ENCODE results near the gene MYEOV. TPM values are rescaled to one million over a fixed set of nuclear protein-coding genes. Genes with fewer than 3 reads are reported as not detected.

Gene MYEOV
- total RNA-seq, 1 experiment from 2014 or later, result 101 TPM

GRCh38 chr11:69321877-69322361 is 28.0 kb downstream of the MYEOV start:
- peak; percentile 30 for DNase-seq (ENCODE audit: low read depth)
- in situ Hi-C loops (cut with HindIII; ENCODE audit: low pct_unique_long_range_greater_than_20kb, low sequenced_read_pairs), result no loop called here

- in situ Hi-C loops (cut with HindIII; ENCODE audit: low pct_unique_long_range_greater_than_20kb, low sequenced_read_pairs), result no loop called here
- DNase-seq (ENCODE audit: low read depth), result no peak
These were observed 31.5 kb downstream of the MYEOV start for GRCh38 chr11:69325446-69325845.

- in situ Hi-C loops (cut with HindIII; ENCODE audit: low pct_unique_long_range_greater_than_20kb, low sequenced_read_pairs), result no loop called here
- no peak for DNase-seq (ENCODE audit: low read depth)
These were observed 32.8 kb downstream of the MYEOV start for GRCh38 chr11:69326622-69327219.

- in situ Hi-C loops (cut with HindIII; ENCODE audit: low pct_unique_long_range_greater_than_20kb, low sequenced_read_pairs), result no loop called here
- no peak for DNase-seq (ENCODE audit: low read depth)
These were observed 33.8 kb downstream of the MYEOV start for GRCh38 chr11:69327741-69328191.

- in situ Hi-C loops (cut with HindIII; ENCODE audit: low pct_unique_long_range_greater_than_20kb, low sequenced_read_pairs), result no loop called here
- DNase-seq (ENCODE audit: low read depth), result no peak
These were observed 34.3 kb downstream of the MYEOV start for GRCh38 chr11:69328231-69328630.

GRCh38 chr11:69329581-69329980 is 35.6 kb downstream of the MYEOV start:
- in situ Hi-C loops (cut with HindIII; ENCODE audit: low pct_unique_long_range_greater_than_20kb, low sequenced_read_pairs), result no loop called here

GRCh38 chr11:69330330-69330729 is 36.4 kb downstream of the MYEOV start:
- DNase-seq (ENCODE audit: low read depth), result no peak
- in situ Hi-C loops (cut with HindIII; ENCODE audit: low pct_unique_long_range_greater_than_20kb, low sequenced_read_pairs), result no loop called here

More at GRCh38 chr11:69329581-69329980, 35.6 kb downstream of the MYEOV start:
- DNase-seq (ENCODE audit: low read depth), result no peak

GRCh38 chr11:69333149-69333710 is 39.3 kb downstream of the MYEOV start:
- in situ Hi-C loops (cut with HindIII; ENCODE audit: low pct_unique_long_range_greater_than_20kb, low sequenced_read_pairs), result no loop called here
- DNase-seq (ENCODE audit: low read depth), result no peak

- DNase-seq (ENCODE audit: low read depth), result no peak
- in situ Hi-C loops (cut with HindIII; ENCODE audit: low pct_unique_long_range_greater_than_20kb, low sequenced_read_pairs), result no loop called here
These were observed 39.9 kb downstream of the MYEOV start for GRCh38 chr11:69333879-69334278.

GRCh38 chr11:69335007-69335780 is 41.2 kb downstream of the MYEOV start:
- in situ Hi-C loops (cut with HindIII; ENCODE audit: low pct_unique_long_range_greater_than_20kb, low sequenced_read_pairs), result no loop called here
- DNase-seq (ENCODE audit: low read depth), result no peak

GRCh38 chr11:69335781-69336405 is 41.9 kb downstream of the MYEOV start:
- DNase-seq (ENCODE audit: low read depth), result no peak
- in situ Hi-C loops (cut with HindIII; ENCODE audit: low pct_unique_long_range_greater_than_20kb, low sequenced_read_pairs), result no loop called here

GRCh38 chr11:69337211-69337721 is 43.3 kb downstream of the MYEOV start:
- no peak for DNase-seq (ENCODE audit: low read depth)
- in situ Hi-C loops (cut with HindIII; ENCODE audit: low pct_unique_long_range_greater_than_20kb, low sequenced_read_pairs), result no loop called here

- in situ Hi-C loops (cut with HindIII; ENCODE audit: low pct_unique_long_range_greater_than_20kb, low sequenced_read_pairs), result no loop called here
- no peak for DNase-seq (ENCODE audit: low read depth)
These were observed 45.2 kb downstream of the MYEOV start for GRCh38 chr11:69339041-69339733.

GRCh38 chr11:69339983-69340565 is 46.1 kb downstream of the MYEOV start:
- in situ Hi-C loops (cut with HindIII; ENCODE audit: low pct_unique_long_range_greater_than_20kb, low sequenced_read_pairs), result no loop called here
- no peak for DNase-seq (ENCODE audit: low read depth)

GRCh38 chr11:69342588-69343330 is 48.8 kb downstream of the MYEOV start:
- no peak for DNase-seq (ENCODE audit: low read depth)
- in situ Hi-C loops (cut with HindIII; ENCODE audit: low pct_unique_long_range_greater_than_20kb, low sequenced_read_pairs), result no loop called here

- in situ Hi-C loops (cut with HindIII; ENCODE audit: low pct_unique_long_range_greater_than_20kb, low sequenced_read_pairs), result no loop called here
- DNase-seq (ENCODE audit: low read depth), result no peak
These were observed 49.7 kb downstream of the MYEOV start for GRCh38 chr11:69343401-69344321.

Data from Caki2 (cell line).